ENCODE measurements around the gene PPFIBP1. TPM values are rescaled to one million over a fixed set of nuclear protein-coding genes. Genes with fewer than 3 reads are reported as not detected.

The PPFIBP1 gene
- total and polyA plus RNA-seq, 2 of the 8 experiments (the other 6 are each of a cell fraction or from before 2014, with no cell fraction given): 7.7 to 31.3 TPM

GRCh38 chr12:27566159-27566558 is 42.2 kb downstream of the PPFIBP1 start:
- DNase-seq (ENCODE audit: low read depth in 1 of 2, low spot score in 2 of 2) (no peak), FAIRE-seq (no peak)
- no peak overlapping the region for H3K9ac ChIP-seq (replicated peaks in 1 of 4; ENCODE audit: extremely low read depth in 1 of 4, low read depth in 3 of 4, low read length in 3 of 4)
- H2AK5ac ChIP-seq (ENCODE audit: low read depth, low read length): no peak overlapping the region
- peaks cover 0 to 1% of the 10 kb centered on the region in 2 experiments for H4K20me1 ChIP-seq (replicated peaks in 1 of 2; ENCODE audit: control insufficient read depth in 1 of 2, insufficient read depth in 2 of 2, low read length in 2 of 2)
- H3K23ac ChIP-seq (ENCODE audit: insufficient read length): no peak overlapping the region
- H4K91ac ChIP-seq (replicated peaks; ENCODE audit: insufficient read length, low read length): no peak overlapping the region
- no peaks in the 10 kb centered on the region for H3K23me2 ChIP-seq (ENCODE audit: low read depth, low read length)
- H3K4me1 ChIP-seq (replicated peaks in 1 of 4; ENCODE audit: control insufficient read depth in 3 of 4, insufficient read depth in 4 of 4, low read length in 3 of 4): no peaks in the 10 kb centered on the region
- H3K56ac ChIP-seq (replicated peaks; ENCODE audit: insufficient read length, low read depth, low read length): no peak overlapping the region
- no peak overlapping the region for H2BK20ac ChIP-seq (ENCODE audit: low read length)
- no peak overlapping the region for H2BK5ac ChIP-seq (ENCODE audit: low read depth, low read length)
- no peaks in the 10 kb centered on the region for H3K27me3 ChIP-seq (replicated peaks in 1 of 4; ENCODE audit: control insufficient read depth in 3 of 4, extremely low read depth in 1 of 4, insufficient read depth in 3 of 4, low read length in 3 of 4)
- no peak overlapping the region for H3K4me3 ChIP-seq (ENCODE audit: extremely low read depth in 1 of 4, insufficient read depth in 2 of 4, low read depth in 3 of 4, low read length in 4 of 4)
- no peak overlapping the region for H3K14ac ChIP-seq (ENCODE audit: insufficient read length)
- H2BK12ac ChIP-seq (ENCODE audit: low read depth, low read length): no peak overlapping the region
- H3K79me2 ChIP-seq (ENCODE audit: control insufficient read depth in 1 of 2, insufficient read depth in 2 of 2, low read length in 2 of 2): no peaks in the 10 kb centered on the region
- H3K79me1 ChIP-seq (ENCODE audit: low read depth, low read length): no peaks in the 10 kb centered on the region
- H3K36me3 ChIP-seq (ENCODE audit: control insufficient read depth in 2 of 4, insufficient read depth in 4 of 4, low read length in 3 of 4): no peaks in the 10 kb centered on the region
- H3K4me2 ChIP-seq (ENCODE audit: insufficient read depth in 1 of 2, low read depth in 2 of 2, low read length in 2 of 2): no peak overlapping the region
- ChIA-PET POLR2A (ENCODE audit: partially characterized antibody) (interaction anchor here (1.1 kb wide), 1 partner anchor 43 kb away, joined by 3 read pairs; the partner anchor contains the start of gene PPFIBP1), CTCF (ENCODE audit: partially characterized antibody) (no interaction called here)
- no peak overlapping the region for H2BK120ac ChIP-seq (replicated peaks; ENCODE audit: low read depth, low read length)
- no peak overlapping the region for H3K27ac ChIP-seq (ENCODE audit: low read depth, low read length)
- no peak overlapping the region for H4K8ac ChIP-seq (ENCODE audit: extremely low read depth, insufficient read depth, low read length)
- no peak overlapping the region for H3K4ac ChIP-seq (replicated peaks; ENCODE audit: insufficient read length, low read depth, low read length)
- H3K18ac ChIP-seq (ENCODE audit: extremely low read depth, low read length): no peak overlapping the region
- no peak overlapping the region for H4K5ac ChIP-seq (ENCODE audit: insufficient read length, low read depth, low read length)
- H2AFZ ChIP-seq (ENCODE audit: low read length): no peak overlapping the region
- 87% methylated on average over 2 of the region's 2 CpGs; no CpG with 5 or more reads in 1 of the 2 experiments for WGBS, 2 experiments (ENCODE audit: extremely low coverage in 1 of 2, insufficient coverage in 1 of 2, insufficient read length in 1 of 2, insufficient replicate concordance in 2 of 2, low coverage in 1 of 2, low lambda C conversion rate in 2 of 2, missing lambda C conversion rate in 1 of 2)
- H2BK15ac ChIP-seq (ENCODE audit: low read length): no peak overlapping the region
- H3K9me3 ChIP-seq (ENCODE audit: insufficient read depth in 2 of 2, low read depth in 1 of 2, low read length in 1 of 2): no peaks in the 10 kb centered on the region
- no peak for TF ChIP-seq NRF1 (IDR thresholded peaks at IDR 0.05; ENCODE audit: low read depth, low read length)

All from H1 (cell line).